HEK293 (cell line): Measurements from ENCODE around the gene SLC19A1.
"Not testable (repeated sequence)": the region's sequence is repeated elsewhere in the genome, so short reads cannot be mapped to it uniquely, and the experiment has no call there.

Experiments
- CTCF ChIA-PET: fragments of 350-600 bp; formaldehyde crosslinking; extraction: SDS; loops from one replicate; lab custom pipeline; 2021; ENCODE audit warnings: antibody characterized with exemption; lab: Yijun Ruan, JAX
- POLR2A ChIA-PET: fragments of 300-600 bp; formaldehyde crosslinking; extraction: SDS; loops from one replicate; lab custom pipeline; 2020; ENCODE audit warnings: antibody characterized with exemption, inconsistent platforms; lab: Yijun Ruan, JAX
- H3K27ac ChIP-seq: fragments of 200-500 bp; sonication (Bioruptor generic); 2 replicates; pipeline ENCODE4 v1.5.1; 2014; ENCODE audit warnings: low read depth, low read length, control low read depth, inconsistent platforms; ENCODE audit errors: extremely low read depth
- H3K36me3 ChIP-seq, 2 experiments: fragments of 200-500 bp in 1 of 2; sonication (Bioruptor generic) in 1 of 2; 1 replicate in 1 of 2; 2 replicates in 1 of 2; pipeline ENCODE4 v1.5.1; 2014 to 2017; ENCODE audit warnings: inconsistent platforms in 2 of 2, low read length in 2 of 2; ENCODE audit not compliant: control insufficient read depth in 2 of 2, insufficient read depth in 1 of 2
- H3K4me1 ChIP-seq: fragments of 200-500 bp; sonication (Bioruptor generic); 2 replicates; pipeline ENCODE4 v1.5.1; 2014; ENCODE audit warnings: mild to moderate bottlenecking, low read length, inconsistent platforms; ENCODE audit not compliant: control insufficient read depth, insufficient read depth
- H3K4me3 ChIP-seq: 2 replicates; pipeline ENCODE4 v1.5.1; 2011; ENCODE audit warnings: low read depth, mild to moderate bottlenecking, control low read depth, low read length, moderate library complexity
- H3K9me3 ChIP-seq: fragments of 200-500 bp; sonication (Bioruptor generic); 2 replicates; pipeline ENCODE4 v1.5.1; 2014; ENCODE audit warnings: low read depth, low read length, inconsistent platforms; ENCODE audit not compliant: control insufficient read depth, insufficient read depth
- BCL11B ChIP-seq: fragments of 450-650 bp; formaldehyde crosslinking; IDR thresholded peaks from 2 replicates; pipeline ENCODE4 v1.5.1; 2016; ENCODE audit warnings: low read depth, missing biosample characterization, missing genetic modification characterization
- ELK4 ChIP-seq: IDR thresholded peaks from 2 replicates; pipeline ENCODE4 v1.6.1; 2011; ENCODE audit warnings: mild to moderate bottlenecking, low read depth, low read length, borderline replicate concordance
- GLIS2 ChIP-seq: fragments of 450-650 bp; formaldehyde crosslinking; IDR thresholded peaks from 2 replicates; pipeline ENCODE4 v1.5.1; 2016; ENCODE audit warnings: missing biosample characterization, missing genetic modification characterization
- INSM2 ChIP-seq: fragments of 450-650 bp; formaldehyde crosslinking; IDR thresholded peaks from 2 replicates; pipeline ENCODE4 v1.5.1; 2016; ENCODE audit warnings: missing biosample characterization, missing genetic modification characterization
- REPIN1 ChIP-seq: fragments of 450-650 bp; formaldehyde crosslinking; IDR thresholded peaks from 2 replicates; pipeline ENCODE4 v1.5.1; 2017; ENCODE audit warnings: missing biosample characterization, missing genetic modification characterization, low read depth
- ZBTB1 ChIP-seq: fragments of 450-650 bp; formaldehyde crosslinking; IDR thresholded peaks from 2 replicates; pipeline ENCODE4 v1.5.1; 2016; ENCODE audit warnings: missing biosample characterization, missing genetic modification characterization
- ZBTB17 ChIP-seq: fragments of 450-650 bp; formaldehyde crosslinking; IDR thresholded peaks from 2 replicates; pipeline ENCODE4 v1.5.1; 2016; ENCODE audit warnings: missing biosample characterization, missing genetic modification characterization
- ZBTB21 ChIP-seq: fragments of 450-650 bp; formaldehyde crosslinking; IDR thresholded peaks from 2 replicates; pipeline ENCODE4 v1.5.1; 2017; ENCODE audit warnings: missing biosample characterization, missing genetic modification characterization
- ZFP41 ChIP-seq: fragments of 450-650 bp; formaldehyde crosslinking; IDR thresholded peaks from 2 replicates; pipeline ENCODE4 v1.5.1; 2016; ENCODE audit warnings: missing biosample characterization, missing genetic modification characterization, borderline replicate concordance
- ZNF157 ChIP-seq: fragments of 450-650 bp; formaldehyde crosslinking; IDR thresholded peaks from 2 replicates; pipeline ENCODE4 v1.5.1; 2016; ENCODE audit warnings: missing biosample characterization, missing genetic modification characterization
- ZNF221 ChIP-seq: fragments of 450-650 bp; formaldehyde crosslinking; IDR thresholded peaks from 2 replicates; pipeline ENCODE4 v1.5.1; 2017; ENCODE audit warnings: missing biosample characterization, missing genetic modification characterization, borderline replicate concordance
- ZNF248 ChIP-seq: fragments of 450-650 bp; formaldehyde crosslinking; IDR thresholded peaks from 2 replicates; pipeline ENCODE4 v1.5.1; 2017; ENCODE audit warnings: missing biosample characterization, missing genetic modification characterization
- ZNF266 ChIP-seq: fragments of 450-650 bp; formaldehyde crosslinking; IDR thresholded peaks from 2 replicates; pipeline ENCODE4 v1.5.1; 2016; ENCODE audit warnings: missing biosample characterization, missing genetic modification characterization, low read depth
- ZNF311 ChIP-seq: fragments of 450-650 bp; formaldehyde crosslinking; IDR thresholded peaks from 2 replicates; pipeline ENCODE4 v1.5.1; 2017; ENCODE audit warnings: missing biosample characterization, missing genetic modification characterization, borderline replicate concordance
- ZNF501 ChIP-seq: fragments of 450-650 bp; formaldehyde crosslinking; IDR thresholded peaks from 2 replicates; pipeline ENCODE4 v1.5.1; 2016; ENCODE audit warnings: missing biosample characterization, missing genetic modification characterization
- ZNF621 ChIP-seq: fragments of 450-650 bp; formaldehyde crosslinking; IDR thresholded peaks from 2 replicates; pipeline ENCODE4 v1.5.1; 2017; ENCODE audit warnings: missing biosample characterization, missing genetic modification characterization
- ZNF624 ChIP-seq: fragments of 450-650 bp; formaldehyde crosslinking; IDR thresholded peaks from 2 replicates; pipeline ENCODE4 v1.5.1; 2017; ENCODE audit warnings: missing biosample characterization, missing genetic modification characterization
- ZNF645 ChIP-seq: fragments of 450-650 bp; formaldehyde crosslinking; IDR thresholded peaks from 2 replicates; pipeline ENCODE4; 2016; ENCODE audit warnings: missing biosample characterization, missing genetic modification characterization
- ZNF677 ChIP-seq: fragments of 450-650 bp; IDR thresholded peaks from 2 replicates; pipeline ENCODE4 v1.5.0; 2018; ENCODE audit warnings: missing biosample characterization, mild to moderate bottlenecking, missing genetic modification characterization, moderate library complexity
- TF ChIP-seq, protein P1 (sequence below): fragments of 450-650 bp; formaldehyde crosslinking; IDR thresholded peaks from 2 replicates; pipeline ENCODE4 v1.5.1; 2016; ENCODE audit warnings: missing biosample characterization, missing genetic modification characterization

The SLC19A1 gene

GRCh38 chr21:45562402-45562801 is 20.2 kb upstream of the SLC19A1 start (continued):
- TF ChIP-seq ZFP41 (tag by site-specific recombination) (no peak), ZNF157 (tag by site-specific recombination) (no peak), ZBTB17 (tag by site-specific recombination) (no peak), ZNF248 (tag by site-specific recombination) (no peak), ZNF621 (tag by site-specific recombination) (no peak), ZNF221 (tag by site-specific recombination) (no peak), ZNF501 (tag by site-specific recombination) (no peak), ZBTB1 (tag by site-specific recombination) (no peak), ZNF624 (tag by site-specific recombination) (no peak), ZNF645 (no peak)
- TF ChIP-seq, protein P1, sequence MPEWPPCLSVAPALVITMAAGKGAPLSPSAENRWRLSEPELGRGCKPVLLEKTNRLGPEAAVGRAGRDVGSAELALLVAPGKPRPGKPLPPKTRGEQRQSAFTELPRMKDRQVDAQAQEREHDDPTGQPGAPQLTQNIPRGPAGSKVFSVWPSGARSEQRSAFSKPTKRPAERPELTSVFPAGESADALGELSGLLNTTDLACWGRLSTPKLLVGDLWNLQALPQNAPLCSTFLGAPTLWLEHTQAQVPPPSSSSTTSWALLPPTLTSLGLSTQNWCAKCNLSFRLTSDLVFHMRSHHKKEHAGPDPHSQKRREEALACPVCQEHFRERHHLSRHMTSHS (tag by site-specific recombination), result no peak

- H3K4me1 ChIP-seq, POLR2A ChIA-PET, H3K36me3 ChIP-seq, H3K27ac ChIP-seq, H3K4me3 ChIP-seq, H3K9me3 ChIP-seq: not testable (repeated sequence)
- CTCF ChIA-PET, result interaction anchor here (0.6 to 1.2 kb wide), 3 partner anchors 36 to 397 kb away, joined by 3 to 4 read pairs (median 3); no protein-coding TSS in a partner anchor
Measured at GRCh38 chr21:45561241-45561640, 19.0 kb upstream of the SLC19A1 start.

GRCh38 chr21:45560106-45561021 is 18.1 kb upstream of the SLC19A1 start:
- TF ChIP-seq GLIS2 (tag by site-specific recombination), result 0 out of 2 replicates have a peak, but pooled peaks have one; percentile 13
- TF ChIP-seq ZBTB21 (tag by site-specific recombination), result no peak
- H3K36me3 ChIP-seq, result no peaks in the 10 kb centered on the region
- no peak overlapping the region for H3K27ac ChIP-seq
- H3K4me1 ChIP-seq, result peaks cover 3% of the 10 kb centered on the region; the same call in 1 of the 2 replicates
- ChIA-PET CTCF (interaction anchor here (1.2 to 4.9 kb wide), 2 partner anchors 36 to 37 kb away, joined by 4 to 70 read pairs; no protein-coding TSS in a partner anchor), POLR2A (no interaction called here)
- no peak overlapping the region for H3K4me3 ChIP-seq
- H3K9me3 ChIP-seq, result no peaks in the 10 kb centered on the region

GRCh38 chr21:45559216-45560105 is 17.2 kb upstream of the SLC19A1 start:
- Histone ChIP-seq H3K4me1 (peaks cover 6% of the 10 kb centered on the region; the same call in 1 of the 2 replicates), H3K9me3 (no peaks in the 10 kb centered on the region), H3K4me3 (no peak overlapping the region), H3K36me3 (no peaks in the 10 kb centered on the region), H3K27ac (no peak overlapping the region)
- ChIA-PET POLR2A (interaction anchor here (1.3 kb wide), 1 partner anchor 272 kb away, joined by 3 read pairs; the partner anchor contains the start of gene POFUT2), CTCF (interaction anchor here (4.9 kb wide), 1 partner anchor 37 kb away, joined by 70 read pairs; no protein-coding TSS in a partner anchor)
- no peak for TF ChIP-seq ZNF266
- TF ChIP-seq REPIN1 (tag by site-specific recombination), result no peak
- TF ChIP-seq ZNF311 (tag by site-specific recombination), result no peak
- no peak for TF ChIP-seq ZNF677
- TF ChIP-seq BCL11B (tag by site-specific recombination), result no peak
- no peak for TF ChIP-seq ELK4
- no peak for TF ChIP-seq INSM2
